ENCODE results near the gene TEDC1. TPM values are rescaled to one million over a fixed set of nuclear protein-coding genes. Genes with fewer than 3 reads are reported as not detected.

Gene TEDC1
- polyA plus RNA-seq, 1 of the 3 experiments (the other 2 are of a cell fraction) = 13.4 TPM

DNA sequence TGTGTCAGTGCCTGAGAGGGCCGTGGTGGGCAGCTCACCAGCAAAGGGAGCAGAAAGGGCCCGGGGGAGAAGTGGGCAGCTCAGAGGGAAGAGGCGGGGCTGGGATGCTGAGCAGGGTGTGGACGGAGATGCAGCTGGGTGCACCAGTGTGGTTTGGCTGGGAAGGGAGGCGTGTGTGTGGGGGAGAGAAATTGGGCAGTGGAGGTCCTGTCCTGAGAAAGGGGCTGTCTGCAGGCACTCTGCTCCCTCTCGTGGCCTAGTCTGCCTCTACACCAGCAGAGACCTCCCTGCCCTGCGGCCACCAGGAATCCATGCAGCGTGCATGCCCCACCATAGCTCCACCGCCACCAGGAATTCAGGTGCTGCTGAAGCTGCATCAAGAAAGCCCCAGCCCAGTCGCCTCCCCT, 41.7 kb downstream of the TEDC1 start:
- WGBS (ENCODE audit: low lambda C conversion rate) = 68% methylated on average over 8 of the region's 10 CpGs
- H3K9me3 ChIP-seq = no peaks in the 10 kb centered on the region
- no peak overlapping the region for H3K27ac ChIP-seq (ENCODE audit: low read depth in 2 of 2, low read length in 1 of 2)
- H3K4me2 ChIP-seq = no peak overlapping the region
- H3K4me3 ChIP-seq (ENCODE audit: low read depth in 2 of 2, low read length in 1 of 2) = no peak overlapping the region
- peaks cover 0 to 2% of the 10 kb centered on the region in 2 experiments for H3K36me3 ChIP-seq (replicated peaks in 1 of 2; ENCODE audit: control insufficient read depth in 1 of 2, insufficient read depth in 2 of 2, low read length in 1 of 2)
- no peaks in the 10 kb centered on the region for H3F3A ChIP-seq (replicated peaks; ENCODE audit: insufficient read depth)
- H3K9me2 ChIP-seq = no peaks in the 10 kb centered on the region
- no peaks in the 10 kb centered on the region for H3K79me2 ChIP-seq (ENCODE audit: insufficient read depth)
- H3K4me1 ChIP-seq (ENCODE audit: control insufficient read depth in 1 of 2, insufficient read depth in 2 of 2, low read depth in 1 of 2, low read length in 1 of 2) = peaks cover 2 to 6% of the 10 kb centered on the region in 2 experiments; a peak in 2 of 4 replicates
- ChIA-PET CTCF (interaction anchor here (0.7 to 2.3 kb wide), 6 partner anchors 12 to 162 kb away, joined by 3 to 8 read pairs (median 4); no protein-coding TSS in a partner anchor), POLR2A (no interaction called here)
- no peaks in the 10 kb centered on the region for H3K27me3 ChIP-seq (ENCODE audit: insufficient read depth)
- DNase-seq = peak; percentile 62
- H4K20me1 ChIP-seq (ENCODE audit: insufficient read depth) = no peaks in the 10 kb centered on the region
- TF ChIP-seq, protein P1, sequence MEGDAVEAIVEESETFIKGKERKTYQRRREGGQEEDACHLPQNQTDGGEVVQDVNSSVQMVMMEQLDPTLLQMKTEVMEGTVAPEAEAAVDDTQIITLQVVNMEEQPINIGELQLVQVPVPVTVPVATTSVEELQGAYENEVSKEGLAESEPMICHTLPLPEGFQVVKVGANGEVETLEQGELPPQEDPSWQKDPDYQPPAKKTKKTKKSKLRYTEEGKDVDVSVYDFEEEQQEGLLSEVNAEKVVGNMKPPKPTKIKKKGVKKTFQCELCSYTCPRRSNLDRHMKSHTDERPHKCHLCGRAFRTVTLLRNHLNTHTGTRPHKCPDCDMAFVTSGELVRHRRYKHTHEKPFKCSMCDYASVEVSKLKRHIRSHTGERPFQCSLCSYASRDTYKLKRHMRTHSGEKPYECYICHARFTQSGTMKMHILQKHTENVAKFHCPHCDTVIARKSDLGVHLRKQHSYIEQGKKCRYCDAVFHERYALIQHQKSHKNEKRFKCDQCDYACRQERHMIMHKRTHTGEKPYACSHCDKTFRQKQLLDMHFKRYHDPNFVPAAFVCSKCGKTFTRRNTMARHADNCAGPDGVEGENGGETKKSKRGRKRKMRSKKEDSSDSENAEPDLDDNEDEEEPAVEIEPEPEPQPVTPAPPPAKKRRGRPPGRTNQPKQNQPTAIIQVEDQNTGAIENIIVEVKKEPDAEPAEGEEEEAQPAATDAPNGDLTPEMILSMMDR (IDR thresholded peaks at IDR 0.05) = peak; percentile 34
- TF ChIP-seq, protein P2, sequence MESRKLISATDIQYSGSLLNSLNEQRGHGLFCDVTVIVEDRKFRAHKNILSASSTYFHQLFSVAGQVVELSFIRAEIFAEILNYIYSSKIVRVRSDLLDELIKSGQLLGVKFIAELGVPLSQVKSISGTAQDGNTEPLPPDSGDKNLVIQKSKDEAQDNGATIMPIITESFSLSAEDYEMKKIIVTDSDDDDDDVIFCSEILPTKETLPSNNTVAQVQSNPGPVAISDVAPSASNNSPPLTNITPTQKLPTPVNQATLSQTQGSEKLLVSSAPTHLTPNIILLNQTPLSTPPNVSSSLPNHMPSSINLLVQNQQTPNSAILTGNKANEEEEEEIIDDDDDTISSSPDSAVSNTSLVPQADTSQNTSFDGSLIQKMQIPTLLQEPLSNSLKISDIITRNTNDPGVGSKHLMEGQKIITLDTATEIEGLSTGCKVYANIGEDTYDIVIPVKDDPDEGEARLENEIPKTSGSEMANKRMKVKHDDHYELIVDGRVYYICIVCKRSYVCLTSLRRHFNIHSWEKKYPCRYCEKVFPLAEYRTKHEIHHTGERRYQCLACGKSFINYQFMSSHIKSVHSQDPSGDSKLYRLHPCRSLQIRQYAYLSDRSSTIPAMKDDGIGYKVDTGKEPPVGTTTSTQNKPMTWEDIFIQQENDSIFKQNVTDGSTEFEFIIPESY (IDR thresholded peaks at IDR 0.05; ENCODE audit: borderline replicate concordance, low read depth) = no peak
- TF ChIP-seq TAF1 (IDR thresholded peaks at IDR 0.05; ENCODE audit: borderline replicate concordance, low read depth, low read length) = no peak
- no peak overlapping the region for H3K9ac ChIP-seq
- H2AFZ ChIP-seq (ENCODE audit: low read depth) = no peak overlapping the region

DNA sequence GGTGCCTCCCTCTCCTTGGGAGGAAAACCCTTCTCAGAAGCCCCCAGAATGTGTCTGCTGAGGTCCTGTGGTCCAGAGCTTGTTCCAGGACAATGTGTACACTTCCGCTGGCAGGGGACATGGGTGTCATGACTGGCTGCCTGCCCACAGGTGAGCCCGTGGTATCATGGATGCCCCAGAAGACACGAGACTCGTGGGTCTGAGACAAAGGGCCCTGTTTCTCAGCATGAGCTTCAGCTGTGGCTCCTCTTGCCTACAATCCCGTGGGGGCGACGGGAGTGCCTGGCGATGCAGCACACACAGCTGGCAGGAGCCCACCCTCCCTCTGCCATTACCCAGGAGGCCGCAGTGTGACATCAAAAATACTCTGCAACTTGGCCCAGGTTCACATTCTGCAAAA, 42.3 kb downstream of the TEDC1 start:
- Histone ChIP-seq H3K36me3 (replicated peaks in 1 of 2; ENCODE audit: control insufficient read depth in 1 of 2, insufficient read depth in 2 of 2, low read length in 1 of 2) (peaks cover 0 to 2% of the 10 kb centered on the region in 2 experiments), H3K79me2 (ENCODE audit: insufficient read depth) (no peaks in the 10 kb centered on the region), H3K9ac (no peak overlapping the region), H3K4me2 (no peak overlapping the region), H3K9me2 (no peaks in the 10 kb centered on the region), H3K4me1 (ENCODE audit: control insufficient read depth in 1 of 2, insufficient read depth in 2 of 2, low read depth in 1 of 2, low read length in 1 of 2) (peaks cover 0 to 3% of the 10 kb centered on the region in 2 experiments; a peak in 1 of 4 replicates), H3K27ac (ENCODE audit: low read depth in 2 of 2, low read length in 1 of 2) (no peak overlapping the region), H4K20me1 (ENCODE audit: insufficient read depth) (no peaks in the 10 kb centered on the region), H2AFZ (ENCODE audit: low read depth) (no peak overlapping the region), H3K4me3 (ENCODE audit: low read depth in 2 of 2, low read length in 1 of 2) (no peak overlapping the region), H3K27me3 (ENCODE audit: insufficient read depth) (no peaks in the 10 kb centered on the region), H3F3A (replicated peaks; ENCODE audit: insufficient read depth) (no peaks in the 10 kb centered on the region), H3K9me3 (no peaks in the 10 kb centered on the region)
- no peak for DNase-seq
- ChIA-PET CTCF (interaction anchor here (0.7 to 1.6 kb wide), 4 partner anchors 11 to 162 kb away, joined by 3 to 4 read pairs (median 4); no protein-coding TSS in a partner anchor), POLR2A (no interaction called here)
- 96% methylated on average over 4 of the region's 9 CpGs for WGBS (ENCODE audit: low lambda C conversion rate)
- no peak for TF ChIP-seq NRF1 (IDR thresholded peaks at IDR 0.05; ENCODE audit: low read depth, low read length)

DNA sequence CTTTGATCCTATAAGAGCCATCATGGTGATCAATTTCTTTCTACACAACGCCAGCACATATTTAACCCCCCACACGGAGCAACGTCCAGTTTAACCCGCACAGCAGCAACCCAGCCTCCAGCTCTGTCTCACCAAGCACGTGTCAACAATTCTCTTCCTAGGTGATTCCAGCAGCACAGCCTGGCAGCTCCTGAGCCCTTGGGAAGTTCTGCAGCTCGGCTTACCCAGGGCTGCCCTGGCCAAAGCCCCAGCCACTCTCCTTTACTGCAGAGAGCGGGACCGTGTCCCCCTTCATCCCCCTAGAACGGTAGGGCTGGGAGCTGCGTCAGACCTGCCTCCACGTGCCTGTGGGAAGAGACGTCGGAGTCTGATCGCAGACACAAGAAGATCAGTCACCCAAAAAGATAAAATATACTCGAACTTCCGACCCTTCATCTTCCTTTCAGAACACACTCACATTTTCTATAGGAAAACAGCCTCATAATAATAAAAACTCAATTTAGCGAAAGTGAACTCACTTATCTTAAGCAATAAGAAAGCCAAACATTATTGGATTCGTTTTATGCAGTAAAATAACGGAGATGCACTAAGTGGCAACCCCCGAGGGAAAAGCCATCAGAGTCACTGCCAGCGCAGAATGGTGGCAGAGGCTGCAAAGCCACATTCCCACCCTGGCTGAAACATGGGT, 42.9 kb downstream of the TEDC1 start:
- Histone ChIP-seq H4K20me1 (ENCODE audit: insufficient read depth) (no peaks in the 10 kb centered on the region), H2AFZ (ENCODE audit: low read depth) (no peak overlapping the region), H3K4me2 (no peak overlapping the region), H3K79me2 (ENCODE audit: insufficient read depth) (no peaks in the 10 kb centered on the region), H3F3A (replicated peaks; ENCODE audit: insufficient read depth) (no peaks in the 10 kb centered on the region), H3K4me1 (ENCODE audit: control insufficient read depth in 1 of 2, insufficient read depth in 2 of 2, low read depth in 1 of 2, low read length in 1 of 2) (no peaks in the 10 kb centered on the region; a peak in 1 of 4 replicates), H3K27me3 (ENCODE audit: insufficient read depth) (no peaks in the 10 kb centered on the region), H3K36me3 (replicated peaks in 1 of 2; ENCODE audit: control insufficient read depth in 1 of 2, insufficient read depth in 2 of 2, low read length in 1 of 2) (peaks cover 0 to 2% of the 10 kb centered on the region in 2 experiments), H3K4me3 (ENCODE audit: low read depth in 2 of 2, low read length in 1 of 2) (no peak overlapping the region), H3K9me3 (no peaks in the 10 kb centered on the region), H3K27ac (ENCODE audit: low read depth in 2 of 2, low read length in 1 of 2) (no peak overlapping the region), H3K9me2 (no peaks in the 10 kb centered on the region), H3K9ac (no peak overlapping the region)
- DNase-seq = no peak
- 76% methylated on average over 21 of the region's 21 CpGs for WGBS (ENCODE audit: low lambda C conversion rate)
- TF ChIP-seq MXI1 (IDR thresholded peaks at IDR 0.05; ENCODE audit: low read depth, low read length) = no peak
- TF ChIP-seq YY1 (IDR thresholded peaks at IDR 0.05; ENCODE audit: low read depth) = no peak
- TF ChIP-seq POLR2AphosphoS5 (IDR thresholded peaks at IDR 0.05; ENCODE audit: low read depth, low read length) = no peak
- no peak for TF ChIP-seq GATA2 (CRISPR knock-in tag; IDR thresholded peaks at IDR 0.05)
- TF ChIP-seq SIN3A (IDR thresholded peaks at IDR 0.05; ENCODE audit: borderline replicate concordance, low read depth, low read length) = no peak
- TF ChIP-seq SMC3 (IDR thresholded peaks at IDR 0.05; ENCODE audit: low read depth, low read length) = no peak
- no peak for TF ChIP-seq FOXM1 (IDR thresholded peaks at IDR 0.05; ENCODE audit: low read depth)
- no peak for TF ChIP-seq EZH2phosphoT487 (IDR thresholded peaks at IDR 0.05; ENCODE audit: borderline replicate concordance, low read depth)
- TF ChIP-seq RXRA (IDR thresholded peaks at IDR 0.05; ENCODE audit: borderline replicate concordance, low read depth) = no peak
- CTCF ChIA-PET = interaction anchor here (0.9 to 1.6 kb wide), 3 partner anchors 11 to 44 kb away, joined by 3 to 4 read pairs (median 3); no protein-coding TSS in a partner anchor
- POLR2A ChIA-PET = no interaction called here

Measured in SK-N-SH (cell line).